Neuronal stem cell (in vitro differentiated cells): ENCODE measurements around the gene CLRN1.

ENCODE experiments used
- DNase-seq: peaks from one replicate; pipeline ENCODE4 v3.0.0-alpha.2; 2013; ENCODE audit warnings: low spot score
- H2AFZ ChIP-seq: one replicate; pipeline ENCODE4 v1.6.1; 2013; ENCODE audit warnings: mild to moderate bottlenecking, low read length, inconsistent platforms
- H2AK5ac ChIP-seq: 2 replicates; pipeline ENCODE4 v1.6.1; 2013; ENCODE audit warnings: low read depth, mild to moderate bottlenecking, inconsistent platforms, low read length, moderate library complexity, mixed read lengths
- H2BK120ac ChIP-seq: 2 replicates; pipeline ENCODE4 v1.6.1; 2013; ENCODE audit warnings: low read depth, mild to moderate bottlenecking, inconsistent platforms, low read length, moderate library complexity, mixed read lengths
- H2BK12ac ChIP-seq: one replicate; pipeline ENCODE4 v1.6.1; 2013; ENCODE audit warnings: low read length, inconsistent platforms
- H2BK15ac ChIP-seq: 2 replicates; pipeline ENCODE4 v1.6.1; 2013; ENCODE audit warnings: mild to moderate bottlenecking, low read length, inconsistent platforms, mixed read lengths
- H2BK5ac ChIP-seq: one replicate; pipeline ENCODE4 v1.6.1; 2013; ENCODE audit warnings: inconsistent platforms, mild to moderate bottlenecking, low read length, moderate library complexity
- H3K14ac ChIP-seq: one replicate; pipeline ENCODE4 v1.6.1; 2013; ENCODE audit warnings: low read length, inconsistent platforms
- H3K18ac ChIP-seq: 2 replicates; pipeline ENCODE4 v1.6.1; 2013; ENCODE audit warnings: low read length, inconsistent platforms
- H3K23ac ChIP-seq: 2 replicates; pipeline ENCODE4 v1.6.1; 2013; ENCODE audit warnings: low read depth, mild to moderate bottlenecking, mixed read lengths, low read length, inconsistent platforms; ENCODE audit not compliant: poor library complexity
- H3K27ac ChIP-seq: replicated peaks from 3 replicates; pipeline ENCODE4 v1.5.1; 2013; ENCODE audit warnings: low read length, inconsistent platforms
- H3K27me3 ChIP-seq, 3 experiments: 2 replicates each; pipeline ENCODE4 v1.6.1; 2013; ENCODE audit warnings: low read length in 3 of 3, mild to moderate bottlenecking in 2 of 3, inconsistent platforms in 1 of 3, low read depth in 1 of 3, mixed read lengths in 1 of 3, moderate library complexity in 1 of 3; ENCODE audit not compliant: control insufficient read depth in 3 of 3, insufficient read depth in 3 of 3
- H3K36me3 ChIP-seq, 2 donors: replicated peaks in 1 of 2; 2 replicates each; pipeline ENCODE4 v1.6.1; 2013; ENCODE audit warnings: low read length in 2 of 2; ENCODE audit not compliant: control insufficient read depth in 2 of 2, insufficient read depth in 2 of 2
- H3K4ac ChIP-seq: 2 replicates; pipeline ENCODE4 v1.6.1; 2013; ENCODE audit warnings: inconsistent platforms, mild to moderate bottlenecking, low read length, moderate library complexity
- H3K4me1 ChIP-seq, 2 donors: 1 replicate in 1 of 2; 2 replicates in 1 of 2; pipeline ENCODE4 v1.6.1; 2013; ENCODE audit warnings: low read length in 2 of 2, low read depth in 1 of 2; ENCODE audit not compliant: control insufficient read depth in 2 of 2, insufficient read depth in 1 of 2
- H3K4me2 ChIP-seq: one replicate; pipeline ENCODE4 v1.6.1; 2013; ENCODE audit warnings: mild to moderate bottlenecking, low read length, inconsistent platforms; ENCODE audit not compliant: insufficient read depth, poor library complexity, severe bottlenecking
- H3K4me3 ChIP-seq, 2 donors: 2 replicates each; pipeline ENCODE4 v1.5.1; 2013; ENCODE audit warnings: low read length in 2 of 2, mild to moderate bottlenecking in 2 of 2, inconsistent platforms in 1 of 2, moderate library complexity in 1 of 2
- H3K79me1 ChIP-seq: one replicate; pipeline ENCODE4 v1.6.1; 2013; ENCODE audit warnings: low read depth, mild to moderate bottlenecking, inconsistent platforms, low read length, moderate library complexity
- H3K9ac ChIP-seq: one replicate; pipeline ENCODE4 v1.6.1; 2013; ENCODE audit warnings: mild to moderate bottlenecking, low read depth, low read length, inconsistent platforms; ENCODE audit not compliant: poor library complexity
- H3K9me3 ChIP-seq, 2 donors: replicated peaks in 1 of 2; 2 replicates each; pipeline versions ENCODE3 to v1.6.1; 2013; ENCODE audit warnings: low read length in 2 of 2, mild to moderate bottlenecking in 2 of 2, inconsistent platforms in 1 of 2, low read depth in 1 of 2, mixed read lengths in 1 of 2, moderate library complexity in 1 of 2; ENCODE audit not compliant: control insufficient read depth in 2 of 2, insufficient read depth in 1 of 2
- H4K8ac ChIP-seq: one replicate; pipeline ENCODE4 v1.6.1; 2013; ENCODE audit warnings: low read depth, mild to moderate bottlenecking, inconsistent platforms, low read length, moderate library complexity
- H4K91ac ChIP-seq: one replicate; pipeline ENCODE4 v1.6.1; 2013; ENCODE audit warnings: low read length, low read depth, mild to moderate bottlenecking, inconsistent platforms; ENCODE audit not compliant: poor library complexity
- WGBS, 2 donors: extraction: QIAGEN DNeasy Blood & Tissue Kit; methylation state at CpG; one replicate each; pipeline ENCODE4 v1.1.7; 2013; ENCODE audit warnings: missing lambda C conversion rate in 2 of 2, mixed read lengths in 1 of 2; ENCODE audit not compliant: insufficient read length in 2 of 2, insufficient replicate concordance in 1 of 2; ENCODE audit errors: extremely low coverage in 2 of 2; 5-methylcytosine and 5-hydroxymethylcytosine counted together

CLRN1 gene

GRCh38 chr3:151009430-151009829 is 36.9 kb upstream of the CLRN1 start:
- no peak overlapping the region for H3K18ac ChIP-seq
- no peaks in the 10 kb centered on the region for H3K79me1 ChIP-seq
- H4K91ac ChIP-seq: no peak overlapping the region
- H3K27me3 ChIP-seq: no peaks in the 10 kb centered on the region
- no peaks in the 10 kb centered on the region for H3K36me3 ChIP-seq
- peaks cover 0 to 9% of the 10 kb centered on the region in 2 donors for H3K4me1 ChIP-seq
- H2AK5ac ChIP-seq: no peak overlapping the region
- H2AFZ ChIP-seq: no peak overlapping the region
- H2BK5ac ChIP-seq: no peak overlapping the region
- no peak overlapping the region for H2BK120ac ChIP-seq
- H2BK15ac ChIP-seq: no peak overlapping the region
- no peak overlapping the region for H3K4me3 ChIP-seq
- H3K9ac ChIP-seq: no peak overlapping the region
- H3K4ac ChIP-seq: no peak overlapping the region
- no peak overlapping the region for H3K4me2 ChIP-seq
- no peak overlapping the region for H3K14ac ChIP-seq
- no peak for DNase-seq
- H3K27ac ChIP-seq: no peak overlapping the region
- H2BK12ac ChIP-seq: no peak overlapping the region
- WGBS, 2 donors: no CpG with 5 or more reads among the region's 5 CpGs
- no peak overlapping the region for H4K8ac ChIP-seq
- H3K23ac ChIP-seq: no peak overlapping the region
- H3K9me3 ChIP-seq: no peaks in the 10 kb centered on the region

GRCh38 chr3:151008699-151009098 is 36.2 kb upstream of the CLRN1 start:
- Histone ChIP-seq H2BK12ac (no peak overlapping the region), H3K27me3 (no peaks in the 10 kb centered on the region)

GRCh38 chr3:151003768-151004134 is 31.2 kb upstream of the CLRN1 start:
- Histone ChIP-seq H3K36me3 (no peaks in the 10 kb centered on the region), H2BK5ac (no peak overlapping the region), H4K91ac (no peak overlapping the region), H3K23ac (no peak overlapping the region), H3K4me2 (no peak overlapping the region), H3K4ac (no peak overlapping the region), H3K27me3 (peaks cover 0 to 3% (median 0%) of the 10 kb centered on the region in 3 experiments), H2BK12ac (no peak overlapping the region), H3K4me1 (peaks cover 0 to 1% of the 10 kb centered on the region in 2 donors), H3K27ac (no peak overlapping the region), H2AFZ (no peak overlapping the region), H3K14ac (no peak overlapping the region), H2BK15ac (no peak overlapping the region), H3K18ac (no peak overlapping the region), H3K4me3 (no peak overlapping the region), H3K9ac (no peak overlapping the region), H2BK120ac (no peak overlapping the region), H4K8ac (no peak overlapping the region), H3K79me1 (no peaks in the 10 kb centered on the region), H2AK5ac (no peak overlapping the region), H3K9me3 (no peaks in the 10 kb centered on the region)
- WGBS, 2 donors: no CpG with 5 or more reads among the region's 2 CpGs
- DNase-seq: no peak

More at GRCh38 chr3:151008699-151009098, 36.2 kb upstream of the CLRN1 start:
- H3K27ac ChIP-seq: no peak overlapping the region
- H3K4ac ChIP-seq: no peak overlapping the region
- H3K9ac ChIP-seq: no peak overlapping the region
- no peaks in the 10 kb centered on the region for H3K36me3 ChIP-seq
- no peaks in the 10 kb centered on the region for H3K79me1 ChIP-seq
- H3K4me3 ChIP-seq: no peak overlapping the region
- H2BK15ac ChIP-seq: no peak overlapping the region
- H4K91ac ChIP-seq: no peak overlapping the region
- peaks cover 0 to 9% of the 10 kb centered on the region in 2 donors for H3K4me1 ChIP-seq
- no peak overlapping the region for H2BK120ac ChIP-seq
- no peak overlapping the region for H3K18ac ChIP-seq
- WGBS, 2 donors: no CpG with 5 or more reads among the region's 2 CpGs
- H3K9me3 ChIP-seq: no peaks in the 10 kb centered on the region
- no peak overlapping the region for H2BK5ac ChIP-seq
- no peak overlapping the region for H3K4me2 ChIP-seq
- H2AFZ ChIP-seq: no peak overlapping the region
- no peak overlapping the region for H3K23ac ChIP-seq
- peak; percentile 18 for DNase-seq
- no peak overlapping the region for H3K14ac ChIP-seq
- H4K8ac ChIP-seq: no peak overlapping the region
- no peak overlapping the region for H2AK5ac ChIP-seq

GRCh38 chr3:151003029-151003767 is 30.7 kb upstream of the CLRN1 start:
- Histone ChIP-seq H3K9me3 (no peaks in the 10 kb centered on the region), H3K18ac (no peak overlapping the region), H2BK5ac (no peak overlapping the region), H4K91ac (no peak overlapping the region), H2BK15ac (no peak overlapping the region), H3K4me2 (no peak overlapping the region), H2BK120ac (no peak overlapping the region), H3K79me1 (no peaks in the 10 kb centered on the region), H2BK12ac (no peak overlapping the region), H2AFZ (no peak overlapping the region), H3K27ac (no peak overlapping the region), H3K9ac (no peak overlapping the region), H3K27me3 (peaks cover 0 to 3% (median 0%) of the 10 kb centered on the region in 3 experiments), H4K8ac (no peak overlapping the region), H3K4me1 (peaks cover 0 to 1% of the 10 kb centered on the region in 2 donors), H3K36me3 (no peaks in the 10 kb centered on the region), H3K4ac (no peak overlapping the region), H3K23ac (no peak overlapping the region), H3K14ac (no peak overlapping the region), H2AK5ac (no peak overlapping the region), H3K4me3 (no peak overlapping the region)
- WGBS, 2 donors: no CpG with 5 or more reads among the region's 6 CpGs
- DNase-seq: no peak
